Activated CD8-positive, alpha-beta memory T cell treated with anti-CD3 and anti-CD28 coated beads, Interleukin-2, amount 50 U/mL, for 1 hour (primary cell): ENCODE data around the gene GRID2.
"Not testable (repeated sequence)": the region's sequence is repeated elsewhere in the genome, so short reads cannot be mapped to it uniquely, and the experiment has no call there.

Source experiments
- DNase-seq: peaks from one replicate; pipeline ENCODE4 v3.0.0-alpha.2; 2020; ENCODE audit errors: extremely low read depth

Gene GRID2

GRCh38 chr4:93670434-93670833, 1366.7 kb downstream of the GRID2 start:
- DNase-seq = no peak

- DNase-seq = no peak
These were observed 1367.3 kb downstream of the GRID2 start for GRCh38 chr4:93671093-93671492.

GRCh38 chr4:93676937-93677336, 1373.2 kb downstream of the GRID2 start:
- not testable (repeated sequence) for DNase-seq

GRCh38 chr4:93684571-93684970, 1380.8 kb downstream of the GRID2 start:
- no peak for DNase-seq

GRCh38 chr4:93687304-93687703, 1383.5 kb downstream of the GRID2 start:
- no peak for DNase-seq

GRCh38 chr4:93688978-93689377, 1385.2 kb downstream of the GRID2 start:
- no peak for DNase-seq

GRCh38 chr4:93693141-93693540, 1389.4 kb downstream of the GRID2 start:
- no peak for DNase-seq

GRCh38 chr4:93698686-93699085, 1394.9 kb downstream of the GRID2 start:
- no peak for DNase-seq

- DNase-seq = no peak
These were observed 1396.8 kb downstream of the GRID2 start for GRCh38 chr4:93700571-93700970.

GRCh38 chr4:93710101-93710846, 1406.5 kb downstream of the GRID2 start:
- DNase-seq = no peak

- DNase-seq = no peak
These were observed 1407.2 kb downstream of the GRID2 start for GRCh38 chr4:93710847-93711430.

- no peak for DNase-seq
These were observed 1414.5 kb downstream of the GRID2 start for GRCh38 chr4:93718233-93718632.

- DNase-seq = no peak
These were observed 1415.8 kb downstream of the GRID2 start for GRCh38 chr4:93719552-93719951.

- DNase-seq = no peak
These were observed 1418.7 kb downstream of the GRID2 start for GRCh38 chr4:93722446-93722845.

- no peak for DNase-seq
These were observed 1426.5 kb downstream of the GRID2 start for GRCh38 chr4:93730251-93730650.

- DNase-seq = no peak
These were observed 1427.0 kb downstream of the GRID2 start for GRCh38 chr4:93730760-93731159.

GRCh38 chr4:93731456-93731855, 1427.7 kb downstream of the GRID2 start:
- DNase-seq = no peak

GRCh38 chr4:93732509-93732908, 1428.7 kb downstream of the GRID2 start:
- no peak for DNase-seq

GRCh38 chr4:93740890-93741289, 1437.1 kb downstream of the GRID2 start:
- no peak for DNase-seq

- DNase-seq = no peak
These were observed 1439.3 kb downstream of the GRID2 start for GRCh38 chr4:93743022-93743421.

- no peak for DNase-seq
These were observed 1439.9 kb downstream of the GRID2 start for GRCh38 chr4:93743635-93744034.

- DNase-seq = no peak
These were observed 1441.2 kb downstream of the GRID2 start for GRCh38 chr4:93744961-93745360.

GRCh38 chr4:93746031-93746430, 1442.3 kb downstream of the GRID2 start:
- no peak for DNase-seq

GRCh38 chr4:93747220-93747619, 1443.5 kb downstream of the GRID2 start:
- DNase-seq = no peak
